ENCODE results near the gene ALDH1A1.

DNA sequence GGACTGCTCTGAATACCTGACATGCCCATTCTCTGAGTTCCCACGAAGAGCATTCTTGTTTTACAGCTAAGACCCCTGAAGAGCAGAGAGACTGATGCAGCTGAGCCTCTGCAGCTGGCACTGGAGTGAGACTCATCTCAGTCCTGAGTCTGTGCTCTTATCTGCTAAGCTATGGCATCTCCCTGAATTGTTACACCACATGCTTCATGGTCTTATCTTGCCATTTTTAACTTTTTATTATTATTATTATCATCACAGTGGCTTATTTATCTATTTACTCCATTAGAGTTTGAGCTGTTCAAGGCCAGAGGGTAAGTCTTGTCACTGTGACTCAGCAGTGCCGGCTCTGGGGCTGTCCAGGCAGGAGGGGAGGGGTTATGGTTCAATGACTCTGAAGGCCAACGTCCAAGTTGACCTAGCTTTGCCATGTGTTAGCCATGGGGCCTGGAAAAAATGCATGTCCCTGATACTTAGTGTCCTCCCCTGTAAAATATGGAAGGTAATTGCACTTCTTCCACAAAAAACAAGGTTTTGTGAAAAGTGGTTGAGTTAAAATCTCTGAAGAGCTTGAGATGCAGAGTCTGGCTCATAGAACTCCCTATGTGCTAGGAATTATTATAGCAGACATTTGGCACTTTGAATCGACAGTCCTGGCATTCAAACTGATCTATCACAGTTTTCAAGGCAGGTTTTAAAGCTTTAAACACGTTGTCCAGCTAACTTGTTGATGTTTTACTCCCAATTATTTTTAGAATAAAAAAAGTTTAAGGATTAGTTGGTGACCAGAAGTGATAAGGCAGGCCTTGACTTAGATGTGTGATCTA is 94.6 kb downstream of the ALDH1A1 start:
- TF ChIP-seq, protein P1, sequence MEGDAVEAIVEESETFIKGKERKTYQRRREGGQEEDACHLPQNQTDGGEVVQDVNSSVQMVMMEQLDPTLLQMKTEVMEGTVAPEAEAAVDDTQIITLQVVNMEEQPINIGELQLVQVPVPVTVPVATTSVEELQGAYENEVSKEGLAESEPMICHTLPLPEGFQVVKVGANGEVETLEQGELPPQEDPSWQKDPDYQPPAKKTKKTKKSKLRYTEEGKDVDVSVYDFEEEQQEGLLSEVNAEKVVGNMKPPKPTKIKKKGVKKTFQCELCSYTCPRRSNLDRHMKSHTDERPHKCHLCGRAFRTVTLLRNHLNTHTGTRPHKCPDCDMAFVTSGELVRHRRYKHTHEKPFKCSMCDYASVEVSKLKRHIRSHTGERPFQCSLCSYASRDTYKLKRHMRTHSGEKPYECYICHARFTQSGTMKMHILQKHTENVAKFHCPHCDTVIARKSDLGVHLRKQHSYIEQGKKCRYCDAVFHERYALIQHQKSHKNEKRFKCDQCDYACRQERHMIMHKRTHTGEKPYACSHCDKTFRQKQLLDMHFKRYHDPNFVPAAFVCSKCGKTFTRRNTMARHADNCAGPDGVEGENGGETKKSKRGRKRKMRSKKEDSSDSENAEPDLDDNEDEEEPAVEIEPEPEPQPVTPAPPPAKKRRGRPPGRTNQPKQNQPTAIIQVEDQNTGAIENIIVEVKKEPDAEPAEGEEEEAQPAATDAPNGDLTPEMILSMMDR (conservative IDR thresholded peaks at IDR 0.05; ENCODE audit: low read depth, low read length) = no peak
- no peak for TF ChIP-seq EZH2 (IDR thresholded peaks at IDR 0.05; ENCODE audit: borderline replicate concordance, low read depth, low read length, poor library complexity, severe bottlenecking)
